HepG2 (cell line): ENCODE results near the gene KCTD13. TPM values are rescaled to one million over a fixed set of nuclear protein-coding genes. Genes with fewer than 3 reads are reported as not detected.
A peak's percentile ranks its signal among the peaks of the same experiment; 100 is the strongest.

Source experiments
- ATM ChIP-seq: fragments of 450-650 bp; IDR thresholded peaks from 2 replicates; pipeline ENCODE4 v1.7.1; 2017; ENCODE audit warnings: mild to moderate bottlenecking, borderline replicate concordance
- CERS6 ChIP-seq: sonication (generic); formaldehyde crosslinking; IDR thresholded peaks from 2 replicates; pipeline ENCODE4 v1.5.0; 2020; ENCODE audit warnings: missing genetic modification reagents
- ELF4 ChIP-seq: sonication (generic); formaldehyde crosslinking; IDR thresholded peaks from 2 replicates; pipeline ENCODE4 v1.5.0; 2020; ENCODE audit warnings: missing genetic modification reagents, mild to moderate bottlenecking, moderate library complexity, borderline replicate concordance
- LRRFIP1 ChIP-seq: sonication (generic); formaldehyde crosslinking; conservative IDR thresholded peaks from 2 replicates; pipeline ENCODE4 v1.4.0; 2020; ENCODE audit warnings: missing genetic modification reagents
- NR2F2 ChIP-seq: IDR thresholded peaks from 2 replicates; pipeline ENCODE4 v1.6.1; 2012; ENCODE audit warnings: low read depth, inconsistent platforms, borderline replicate concordance
- PHB2 ChIP-seq: fragments of 450-650 bp; IDR thresholded peaks from 2 replicates; pipeline ENCODE4 v1.6.1; 2018; ENCODE audit not compliant: partially characterized antibody
- SALL1 ChIP-seq: sonication (generic); formaldehyde crosslinking; IDR thresholded peaks from 2 replicates; pipeline ENCODE4 v1.8.0; 2022; ENCODE audit warnings: mild to moderate bottlenecking, missing genetic modification reagents
- SMAD1 ChIP-seq: sonication (generic); formaldehyde crosslinking; IDR thresholded peaks from 2 replicates; pipeline ENCODE4 v1.4.0; 2020; ENCODE audit warnings: missing genetic modification reagents, low read depth, mild to moderate bottlenecking, borderline replicate concordance
- SRSF1 ChIP-seq: fragments of 200-400 bp; formaldehyde crosslinking; optimal IDR thresholded peaks from 2 replicates; pipeline ENCODE3; 2017; ENCODE audit warnings: mild to moderate bottlenecking, low read depth, low read length, moderate library complexity
- ZNF354B ChIP-seq: sonication (generic); formaldehyde crosslinking; IDR thresholded peaks from 2 replicates; pipeline ENCODE4 v1.8.0; 2022; ENCODE audit warnings: mild to moderate bottlenecking, missing genetic modification reagents
- ZNF709 ChIP-seq: sonication (generic); formaldehyde crosslinking; IDR thresholded peaks from 2 replicates; pipeline ENCODE4 v1.5.0; 2020; ENCODE audit warnings: mild to moderate bottlenecking, missing genetic modification reagents
- ZNF737 ChIP-seq: sonication (generic); formaldehyde crosslinking; IDR thresholded peaks from 2 replicates; pipeline ENCODE4 v1.5.0; 2020; ENCODE audit warnings: missing genetic modification reagents, mild to moderate bottlenecking, borderline replicate concordance
- ZXDC ChIP-seq: sonication (generic); formaldehyde crosslinking; IDR thresholded peaks from 2 replicates; pipeline ENCODE4 v1.5.0; 2020; ENCODE audit warnings: mild to moderate bottlenecking, missing genetic modification reagents
- polyA plus RNA-seq, 8 experiments: library from polyadenylated mRNA; depleted of rRNA in 3 of 8; stranded (reverse) in 7 of 8; unstranded in 1 of 8; fragments of >200 nt; fragmentation: Illumina TruSeq in 4 of 8; extraction: Trizol in 4 of 8; gene quantifications; 2 replicates each; pipeline versions ENCODE4 v1.2.1 to v1.2.3, GENCODE V29; 2011 to 2016; ENCODE audit warnings: low read depth in 4 of 8, missing spikeins in 1 of 8, mixed read lengths in 1 of 8; ENCODE audit not compliant: insufficient read depth in 1 of 8
- total RNA-seq, 5 experiments: library from RNA; depleted of rRNA; stranded (reverse); fragments of >200 nt; fragmentation: Illumina TruSeq; extraction: Trizol; gene quantifications; 2 replicates each; pipeline ENCODE4 v1.2.3, GENCODE V29; 2016; ENCODE audit warnings: low read depth in 1 of 5
- TF ChIP-seq, protein P1 (sequence below): sonication (generic); formaldehyde crosslinking; IDR thresholded peaks from 2 replicates; pipeline ENCODE4 v1.8.1; 2022; ENCODE audit warnings: low read depth, mild to moderate bottlenecking, missing genetic modification reagents
- TF ChIP-seq, protein P2 (sequence below): sonication (generic); formaldehyde crosslinking; IDR thresholded peaks from 2 replicates; pipeline ENCODE4 v1.4.0; 2020; ENCODE audit warnings: missing genetic modification reagents

Gene KCTD13
- total and polyA plus RNA-seq, 2 of the 13 experiments (the other 11 are each of a cell fraction or from before 2014, with no cell fraction given): 6.3 to 14.7 TPM

DNA sequence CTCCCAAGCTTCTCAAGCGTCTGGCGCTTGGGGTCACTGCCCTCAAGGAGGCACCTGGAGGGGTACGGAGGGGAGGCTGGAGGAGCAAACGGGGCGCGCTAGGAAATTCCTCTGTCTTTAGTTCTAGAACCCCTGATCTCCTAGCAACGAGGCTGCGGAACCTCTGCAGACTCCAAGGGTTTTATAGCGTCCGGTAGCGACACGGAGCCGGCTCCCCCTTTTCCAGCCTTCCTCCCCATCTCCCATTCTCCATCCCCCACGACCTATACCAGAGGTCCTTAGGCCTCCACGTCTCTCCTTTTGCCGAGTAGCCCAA lies 62.4 kb downstream of the KCTD13 start (continued):
- TF ChIP-seq, protein P1, sequence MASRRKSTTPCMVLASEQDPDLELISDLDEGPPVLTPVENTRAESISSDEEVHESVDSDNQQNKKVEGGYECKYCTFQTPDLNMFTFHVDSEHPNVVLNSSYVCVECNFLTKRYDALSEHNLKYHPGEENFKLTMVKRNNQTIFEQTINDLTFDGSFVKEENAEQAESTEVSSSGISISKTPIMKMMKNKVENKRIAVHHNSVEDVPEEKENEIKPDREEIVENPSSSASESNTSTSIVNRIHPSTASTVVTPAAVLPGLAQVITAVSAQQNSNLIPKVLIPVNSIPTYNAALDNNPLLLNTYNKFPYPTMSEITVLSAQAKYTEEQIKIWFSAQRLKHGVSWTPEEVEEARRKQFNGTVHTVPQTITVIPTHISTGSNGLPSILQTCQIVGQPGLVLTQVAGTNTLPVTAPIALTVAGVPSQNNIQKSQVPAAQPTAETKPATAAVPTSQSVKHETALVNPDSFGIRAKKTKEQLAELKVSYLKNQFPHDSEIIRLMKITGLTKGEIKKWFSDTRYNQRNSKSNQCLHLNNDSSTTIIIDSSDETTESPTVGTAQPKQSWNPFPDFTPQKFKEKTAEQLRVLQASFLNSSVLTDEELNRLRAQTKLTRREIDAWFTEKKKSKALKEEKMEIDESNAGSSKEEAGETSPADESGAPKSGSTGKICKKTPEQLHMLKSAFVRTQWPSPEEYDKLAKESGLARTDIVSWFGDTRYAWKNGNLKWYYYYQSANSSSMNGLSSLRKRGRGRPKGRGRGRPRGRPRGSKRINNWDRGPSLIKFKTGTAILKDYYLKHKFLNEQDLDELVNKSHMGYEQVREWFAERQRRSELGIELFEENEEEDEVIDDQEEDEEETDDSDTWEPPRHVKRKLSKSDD: no peak
- TF ChIP-seq NR2F2 (no peak), ZXDC (CRISPR knock-in tag) (no peak), ELF4 (no peak), ATM (no peak), ZNF709 (CRISPR knock-in tag) (0 out of 2 replicates have a peak, but pooled peaks have one; percentile 1), ZNF354B (0 out of 2 replicates have a peak, but pooled peaks have one; percentile 68), PHB2 (no peak), SMAD1 (CRISPR knock-in tag) (no peak), SRSF1 (peak; percentile 54), SALL1 (CRISPR knock-in tag) (0 out of 2 replicates have a peak, but pooled peaks have one; percentile 9), LRRFIP1 (CRISPR knock-in tag) (0 out of 2 replicates have a peak, but pooled peaks have one; percentile 4), ZNF737 (no peak), CERS6 (CRISPR knock-in tag) (no peak)
- TF ChIP-seq, protein P2, sequence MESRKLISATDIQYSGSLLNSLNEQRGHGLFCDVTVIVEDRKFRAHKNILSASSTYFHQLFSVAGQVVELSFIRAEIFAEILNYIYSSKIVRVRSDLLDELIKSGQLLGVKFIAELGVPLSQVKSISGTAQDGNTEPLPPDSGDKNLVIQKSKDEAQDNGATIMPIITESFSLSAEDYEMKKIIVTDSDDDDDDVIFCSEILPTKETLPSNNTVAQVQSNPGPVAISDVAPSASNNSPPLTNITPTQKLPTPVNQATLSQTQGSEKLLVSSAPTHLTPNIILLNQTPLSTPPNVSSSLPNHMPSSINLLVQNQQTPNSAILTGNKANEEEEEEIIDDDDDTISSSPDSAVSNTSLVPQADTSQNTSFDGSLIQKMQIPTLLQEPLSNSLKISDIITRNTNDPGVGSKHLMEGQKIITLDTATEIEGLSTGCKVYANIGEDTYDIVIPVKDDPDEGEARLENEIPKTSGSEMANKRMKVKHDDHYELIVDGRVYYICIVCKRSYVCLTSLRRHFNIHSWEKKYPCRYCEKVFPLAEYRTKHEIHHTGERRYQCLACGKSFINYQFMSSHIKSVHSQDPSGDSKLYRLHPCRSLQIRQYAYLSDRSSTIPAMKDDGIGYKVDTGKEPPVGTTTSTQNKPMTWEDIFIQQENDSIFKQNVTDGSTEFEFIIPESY (CRISPR knock-in tag): 0 out of 2 replicates have a peak, but pooled peaks have one; percentile 3
